HL-60 (cell line): ENCODE measurements around the gene VCP.
A peak's percentile ranks its signal among the peaks of the same experiment; 100 is the strongest.

Experiments
- DNase-seq, 2 experiments: peaks; one replicate each; pipeline ENCODE4 v3.0.0-alpha.2; 2010 to 2020; ENCODE audit warnings: low read depth in 1 of 2, low spot score in 1 of 2
- H3K27ac ChIP-seq: fragments of 250-450 bp; sonication (Bioruptor Pico); replicated peaks from 2 replicates; pipeline ENCODE4 v1.5.1; 2020; ENCODE audit warnings: mild to moderate bottlenecking, moderate library complexity
- H3K27me3 ChIP-seq: fragments of 250-450 bp; sonication (Bioruptor Pico); 2 replicates; pipeline ENCODE4 v1.5.1; 2021; ENCODE audit warnings: mild to moderate bottlenecking, moderate library complexity; ENCODE audit not compliant: insufficient read depth, poor library complexity, severe bottlenecking
- H3K4me3 ChIP-seq: replicated peaks from 2 replicates; pipeline ENCODE4 v1.5.1; 2011; ENCODE audit warnings: mild to moderate bottlenecking, control low read depth, low read length; ENCODE audit not compliant: insufficient read depth
- CTCF ChIP-seq: IDR thresholded peaks from one replicate; pipeline ENCODE4 v1.5.1; 2011; ENCODE audit warnings: low read length, control low read depth, inconsistent platforms; ENCODE audit not compliant: insufficient read depth
- GABPA ChIP-seq: IDR thresholded peaks from 2 replicates; pipeline ENCODE4 v1.6.1; 2012; ENCODE audit warnings: low read depth
- POLR2AphosphoS5 ChIP-seq: IDR thresholded peaks from 2 replicates; pipeline ENCODE4 v1.6.1; 2012; ENCODE audit warnings: low read depth
- REST ChIP-seq: IDR thresholded peaks from 2 replicates; pipeline ENCODE4 v1.6.1; 2012; ENCODE audit warnings: low read depth; ENCODE audit not compliant: insufficient replicate concordance
- SPI1 ChIP-seq: IDR thresholded peaks from 2 replicates; pipeline ENCODE4 v1.6.1; 2012; ENCODE audit warnings: low read depth, mild to moderate bottlenecking, borderline replicate concordance

VCP gene

GRCh38 chr9:35074791-35075190 is 2.4 kb upstream of the VCP start:
- DNase-seq: no peak
- no peaks in the 10 kb centered on the region for H3K27me3 ChIP-seq
- no peak overlapping the region for H3K27ac ChIP-seq
- TF ChIP-seq GABPA (no peak), POLR2AphosphoS5 (no peak), REST (no peak), CTCF (no peak), SPI1 (no peak)
- H3K4me3 ChIP-seq: no peak overlapping the region

GRCh38 chr9:35074141-35074540 is 1.7 kb upstream of the VCP start:
- no peak for DNase-seq
- H3K27ac ChIP-seq: no peak overlapping the region
- no peak overlapping the region for H3K4me3 ChIP-seq
- H3K27me3 ChIP-seq: no peaks in the 10 kb centered on the region
- TF ChIP-seq REST: no peak
- TF ChIP-seq SPI1: no peak
- TF ChIP-seq GABPA: no peak
- TF ChIP-seq POLR2AphosphoS5: no peak
- TF ChIP-seq CTCF: no peak

- TF ChIP-seq REST: no peak
- TF ChIP-seq CTCF: no peak
- TF ChIP-seq GABPA: no peak
- no peak for TF ChIP-seq POLR2AphosphoS5
- TF ChIP-seq SPI1: no peak
- DNase-seq: no peak
- H3K4me3 ChIP-seq: no peak overlapping the region
- H3K27me3 ChIP-seq: no peaks in the 10 kb centered on the region
- peak overlapping the region; percentile 95 for H3K27ac ChIP-seq
Measured at GRCh38 chr9:35073279-35073612, 821 bp upstream of the VCP start.
